Stimulated activated CD4-positive, alpha-beta T cell treated with anti-CD3 and anti-CD28 coated beads, Interleukin-4, amount 100 ng/mL, for 1 hour (primary cell): ENCODE measurements around the gene BEST1.
"Not testable (repeated sequence)": the region's sequence is repeated elsewhere in the genome, so short reads cannot be mapped to it uniquely, and the experiment has no call there.

Experiments used
- DNase-seq: peaks from one replicate; pipeline ENCODE4 v3.0.0-alpha.2; 2020

BEST1 gene

GRCh38 chr11:61964666-61965271 lies 14.6 kb downstream of the BEST1 start:
- not testable (repeated sequence) for DNase-seq

- DNase-seq: peak; percentile 28
These were observed 16.6 kb downstream of the BEST1 start for GRCh38 chr11:61966734-61967115.

GRCh38 chr11:61967116-61967923 lies 17.2 kb downstream of the BEST1 start, which contains the start of gene FTH1:
FTH1 (minus strand) TSS chr11:61967634; CDS start chr11:61967425, 209 bp downstream.
- peak; percentile 86 for DNase-seq

GRCh38 chr11:61967924-61968757 lies 18.0 kb downstream of the BEST1 start:
- DNase-seq: peak; percentile 40

- no peak for DNase-seq
These were observed 18.7 kb downstream of the BEST1 start for GRCh38 chr11:61968758-61969390.

- no peak for DNase-seq
These were observed 19.2 kb downstream of the BEST1 start for GRCh38 chr11:61969391-61969758.

GRCh38 chr11:61969838-61970662 lies 19.9 kb downstream of the BEST1 start:
- no peak for DNase-seq

GRCh38 chr11:61971248-61972111 lies 21.3 kb downstream of the BEST1 start:
- peak; percentile 49 for DNase-seq

GRCh38 chr11:61972112-61972671 lies 22.0 kb downstream of the BEST1 start:
- DNase-seq: no peak

GRCh38 chr11:61972672-61973475 lies 22.7 kb downstream of the BEST1 start:
- no peak for DNase-seq

GRCh38 chr11:61973476-61974162 lies 23.5 kb downstream of the BEST1 start:
- no peak for DNase-seq

- no peak for DNase-seq
These were observed 24.8 kb downstream of the BEST1 start for GRCh38 chr11:61974766-61975631.

GRCh38 chr11:61975638-61976419 lies 25.7 kb downstream of the BEST1 start:
- DNase-seq: no peak

GRCh38 chr11:61976420-61976800 lies 26.3 kb downstream of the BEST1 start:
- no peak for DNase-seq

GRCh38 chr11:61976813-61977475 lies 26.8 kb downstream of the BEST1 start:
- no peak for DNase-seq

GRCh38 chr11:61978703-61979661 lies 28.8 kb downstream of the BEST1 start:
- DNase-seq: no peak
